ENCODE measurements around the gene SETD3. TPM values are rescaled to one million over a fixed set of nuclear protein-coding genes. Genes with fewer than 3 reads are reported as not detected.

The SETD3 gene
- total RNA-seq, 1 donor from 2014 or later, result 26.4 TPM

- TF ChIP-seq, protein P1, sequence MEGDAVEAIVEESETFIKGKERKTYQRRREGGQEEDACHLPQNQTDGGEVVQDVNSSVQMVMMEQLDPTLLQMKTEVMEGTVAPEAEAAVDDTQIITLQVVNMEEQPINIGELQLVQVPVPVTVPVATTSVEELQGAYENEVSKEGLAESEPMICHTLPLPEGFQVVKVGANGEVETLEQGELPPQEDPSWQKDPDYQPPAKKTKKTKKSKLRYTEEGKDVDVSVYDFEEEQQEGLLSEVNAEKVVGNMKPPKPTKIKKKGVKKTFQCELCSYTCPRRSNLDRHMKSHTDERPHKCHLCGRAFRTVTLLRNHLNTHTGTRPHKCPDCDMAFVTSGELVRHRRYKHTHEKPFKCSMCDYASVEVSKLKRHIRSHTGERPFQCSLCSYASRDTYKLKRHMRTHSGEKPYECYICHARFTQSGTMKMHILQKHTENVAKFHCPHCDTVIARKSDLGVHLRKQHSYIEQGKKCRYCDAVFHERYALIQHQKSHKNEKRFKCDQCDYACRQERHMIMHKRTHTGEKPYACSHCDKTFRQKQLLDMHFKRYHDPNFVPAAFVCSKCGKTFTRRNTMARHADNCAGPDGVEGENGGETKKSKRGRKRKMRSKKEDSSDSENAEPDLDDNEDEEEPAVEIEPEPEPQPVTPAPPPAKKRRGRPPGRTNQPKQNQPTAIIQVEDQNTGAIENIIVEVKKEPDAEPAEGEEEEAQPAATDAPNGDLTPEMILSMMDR (IDR thresholded peaks at IDR 0.05), result no peak
- peaks cover 0 to 6% of the 10 kb centered on the region in 2 donors for H3K4me1 ChIP-seq
- H3K4me3 ChIP-seq, result no peak overlapping the region
- H3K27ac ChIP-seq, result no peak overlapping the region
- no peaks in the 10 kb centered on the region for H3K9me3 ChIP-seq
- intact Hi-C loops (cut with DNase I), result no loop called here
- DNase-seq (ENCODE audit: low spot score in 2 of 2), result no peak
- H3K27me3 ChIP-seq, result no peaks in the 10 kb centered on the region
- no peaks in the 10 kb centered on the region for H3K36me3 ChIP-seq
Observed at GRCh38 chr14:99473458-99473857, 7.2 kb downstream of the SETD3 start.

GRCh38 chr14:99472937-99473336, 7.7 kb downstream of the SETD3 start:
- intact Hi-C loops (cut with DNase I), result no loop called here
- no peaks in the 10 kb centered on the region for H3K27me3 ChIP-seq

GRCh38 chr14:99471731-99472130, 8.9 kb downstream of the SETD3 start:
- Histone ChIP-seq H3K9me3 (no peaks in the 10 kb centered on the region), H3K27me3 (no peaks in the 10 kb centered on the region), H3K27ac (no peak overlapping the region), H3K4me3 (no peak overlapping the region), H3K36me3 (no peaks in the 10 kb centered on the region), H3K4me1 (no peaks in the 10 kb centered on the region)
- no peak for DNase-seq (ENCODE audit: low spot score in 2 of 2)
- intact Hi-C loops (cut with DNase I), result no loop called here
- TF ChIP-seq, protein P1 (IDR thresholded peaks at IDR 0.05), result no peak

More at GRCh38 chr14:99472937-99473336, 7.7 kb downstream of the SETD3 start:
- Histone ChIP-seq H3K4me1 (peaks cover 0 to under 1% of the 10 kb centered on the region in 2 donors), H3K9me3 (no peaks in the 10 kb centered on the region), H3K36me3 (no peaks in the 10 kb centered on the region), H3K4me3 (no peak overlapping the region), H3K27ac (no peak overlapping the region)
- TF ChIP-seq, protein P1 (IDR thresholded peaks at IDR 0.05), result no peak
- no peak for DNase-seq (ENCODE audit: low spot score in 2 of 2)

GRCh38 chr14:99468836-99469592, 11.6 kb downstream of the SETD3 start:
- Histone ChIP-seq H3K27me3 (no peaks in the 10 kb centered on the region), H3K27ac (no peak overlapping the region), H3K9me3 (no peaks in the 10 kb centered on the region), H3K4me1 (no peaks in the 10 kb centered on the region), H3K4me3 (no peak overlapping the region), H3K36me3 (peaks cover 15 to 18% of the 10 kb centered on the region in 2 donors)
- TF ChIP-seq, protein P1 (IDR thresholded peaks at IDR 0.05), result no peak
- no peak for DNase-seq (ENCODE audit: low spot score in 2 of 2)
- intact Hi-C loops (cut with DNase I), result no loop called here

- Histone ChIP-seq H3K4me3 (no peak overlapping the region), H3K27ac (no peak overlapping the region), H3K27me3 (no peaks in the 10 kb centered on the region), H3K36me3 (peaks cover 15 to 26% of the 10 kb centered on the region in 2 donors), H3K9me3 (no peaks in the 10 kb centered on the region), H3K4me1 (no peaks in the 10 kb centered on the region)
- DNase-seq (ENCODE audit: low spot score in 2 of 2), result no peak
- intact Hi-C loops (cut with DNase I), result no loop called here
- TF ChIP-seq, protein P1 (IDR thresholded peaks at IDR 0.05), result no peak
Observed at GRCh38 chr14:99468081-99468480, 12.6 kb downstream of the SETD3 start.

All from ascending aorta (tissue), 2 donors.